ENCODE results near the gene NAMPT. TPM values are rescaled to one million over a fixed set of nuclear protein-coding genes. Genes with fewer than 3 reads are reported as not detected.
"Not testable (repeated sequence)": the region's sequence is repeated elsewhere in the genome, so short reads cannot be mapped to it uniquely, and the experiment has no call there.

The NAMPT gene
- polyA plus RNA-seq, 12 donors: 19.5 to 64.2 (median 25.8) TPM; not detected in 1

DNA sequence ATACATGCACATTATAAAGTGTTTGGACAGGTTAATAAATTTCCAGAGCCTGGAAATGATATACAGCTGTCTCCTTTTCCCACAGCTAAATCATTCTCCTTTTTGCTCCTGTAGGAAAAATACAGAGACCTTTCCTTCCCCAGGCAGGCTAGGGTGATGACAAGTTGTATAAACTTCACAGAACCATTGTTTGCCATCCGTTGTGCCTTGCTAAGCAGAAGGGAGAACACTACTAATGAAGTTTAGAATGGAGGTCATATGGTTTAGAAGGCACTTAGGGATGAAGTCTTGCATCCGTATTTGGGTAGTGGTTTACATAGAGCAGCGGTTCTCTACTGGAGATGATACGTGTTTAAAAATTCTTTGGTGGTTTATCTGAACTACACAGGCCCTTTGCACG, 46.0 kb downstream of the NAMPT start:
- no peak for DNase-seq

- DNase-seq: no peak
Observed at GRCh38 chr7:106236065-106236464, 48.7 kb downstream of the NAMPT start.

DNA sequence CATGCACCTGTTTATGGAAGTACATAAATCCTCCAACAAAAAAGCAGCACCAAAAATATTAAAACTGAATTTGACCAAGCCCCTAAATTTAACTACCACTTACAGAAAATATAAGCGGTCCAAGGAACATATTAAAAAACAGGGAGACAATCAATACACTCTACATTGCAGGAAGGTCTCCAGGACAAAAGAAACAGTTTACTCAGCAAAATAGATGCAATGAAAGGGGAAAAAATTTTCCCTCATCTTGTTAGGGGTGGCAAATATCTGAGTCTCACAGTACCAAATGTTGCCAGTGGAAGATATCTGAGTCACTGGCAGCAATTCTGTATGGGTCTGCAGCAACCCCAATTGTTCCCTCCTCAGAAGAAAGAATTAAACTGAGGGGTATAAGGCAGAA, 50.4 kb downstream of the NAMPT start:
- no peak for DNase-seq

DNA sequence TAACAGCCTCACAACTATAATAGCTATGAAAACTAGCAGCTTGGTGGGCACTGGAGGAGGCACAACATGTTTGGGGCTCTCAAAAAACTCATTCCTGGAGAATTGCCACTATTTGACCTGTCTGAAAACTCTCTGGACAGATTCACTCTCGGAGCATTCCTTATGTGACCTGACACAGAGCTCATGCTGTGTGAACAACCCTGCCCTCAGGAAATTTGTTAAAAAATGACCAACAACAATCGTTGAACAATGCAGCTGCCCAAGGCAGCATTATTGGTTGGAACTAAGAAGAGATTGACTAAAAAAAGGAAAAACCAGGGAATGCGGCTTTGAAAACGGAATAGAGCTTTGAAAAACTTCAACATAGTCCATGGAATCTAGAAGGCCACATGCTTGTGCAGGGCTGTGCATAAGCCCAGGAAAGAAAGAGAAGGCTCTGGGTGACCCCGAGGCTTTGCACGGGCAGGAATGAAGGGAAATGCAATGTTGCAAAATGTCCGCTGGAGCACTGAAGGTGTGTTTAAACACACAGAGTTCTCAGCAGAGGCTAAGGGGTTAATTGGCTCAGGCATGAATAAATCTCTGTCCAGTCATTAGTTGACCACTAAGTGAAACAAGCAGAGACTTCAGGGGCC, 52.8 kb downstream of the NAMPT start:
- no peak for DNase-seq

- DNase-seq: no peak
Observed at GRCh38 chr7:106225856-106226255, 58.9 kb downstream of the NAMPT start.

GRCh38 chr7:106224797-106225196, 60.0 kb downstream of the NAMPT start:
- DNase-seq: no peak

DNA sequence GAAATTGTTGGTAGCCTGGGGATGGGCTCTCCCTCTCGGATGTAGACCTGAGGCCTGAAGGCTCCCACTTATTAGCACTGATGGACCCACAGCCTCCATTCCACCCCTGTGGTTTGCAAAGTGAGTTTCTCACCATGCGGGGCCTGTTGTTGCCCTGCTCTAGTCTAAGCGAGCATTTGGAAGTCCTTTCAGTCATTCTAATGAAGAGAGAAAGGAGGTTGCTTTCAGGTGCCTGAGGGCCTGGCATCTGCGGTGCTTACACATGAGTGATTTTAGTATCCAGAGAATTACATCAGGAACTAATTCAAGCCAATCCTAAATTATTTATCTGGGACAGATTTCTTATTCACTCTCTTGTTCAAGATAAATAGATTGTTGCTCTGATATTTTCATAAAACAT, 61.6 kb downstream of the NAMPT start:
- DNase-seq: no peak

- no peak for DNase-seq
Observed at GRCh38 chr7:106222545-106222944, 62.2 kb downstream of the NAMPT start.

DNA sequence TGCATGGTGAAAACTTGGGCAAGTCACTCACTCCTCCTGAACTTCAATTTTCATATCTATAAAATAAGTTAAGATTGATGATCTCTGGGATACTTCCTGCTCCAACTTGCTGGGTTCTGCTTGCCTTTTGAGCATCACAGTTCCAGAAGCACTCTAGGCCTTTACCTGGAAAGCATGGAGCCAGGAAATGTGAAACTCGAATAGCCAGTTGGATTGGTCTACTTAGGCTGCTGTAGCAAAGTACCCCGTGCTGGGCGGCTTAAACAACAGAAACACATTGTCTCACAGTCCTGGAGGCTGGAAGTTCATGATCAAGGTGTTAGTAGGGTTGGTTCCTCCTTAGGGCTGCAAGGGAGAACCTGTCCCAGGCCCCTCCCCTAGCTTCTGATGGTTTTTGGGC, 64.5 kb downstream of the NAMPT start:
- no peak for DNase-seq

- DNase-seq: no peak
Observed at GRCh38 chr7:106219170-106219569, 65.6 kb downstream of the NAMPT start.

DNA sequence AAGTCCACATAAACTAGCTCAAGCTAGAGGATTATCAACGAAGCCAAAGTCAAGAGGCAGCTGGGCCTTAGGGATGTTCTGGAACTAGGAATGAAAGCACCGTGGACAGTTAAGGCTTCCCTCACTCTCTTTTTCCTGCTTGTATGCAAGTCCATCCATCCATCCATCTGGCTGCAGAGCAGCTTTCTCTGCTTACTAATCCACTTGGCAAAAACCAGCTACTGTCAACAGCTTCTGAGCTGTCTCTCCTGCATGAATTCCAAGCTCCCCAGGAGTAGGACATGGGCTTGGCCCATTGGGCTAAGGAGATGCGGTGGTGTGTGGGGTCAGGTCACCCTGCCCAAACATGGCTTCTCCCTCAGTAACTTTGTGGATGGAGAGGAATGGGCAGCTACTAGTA, 66.2 kb downstream of the NAMPT start:
- DNase-seq: no peak

- DNase-seq: no peak
Observed at GRCh38 chr7:106216923-106217542, 67.8 kb downstream of the NAMPT start.

- peak; percentile 14 for DNase-seq
Observed at GRCh38 chr7:106216517-106216922, 68.3 kb downstream of the NAMPT start.

DNA sequence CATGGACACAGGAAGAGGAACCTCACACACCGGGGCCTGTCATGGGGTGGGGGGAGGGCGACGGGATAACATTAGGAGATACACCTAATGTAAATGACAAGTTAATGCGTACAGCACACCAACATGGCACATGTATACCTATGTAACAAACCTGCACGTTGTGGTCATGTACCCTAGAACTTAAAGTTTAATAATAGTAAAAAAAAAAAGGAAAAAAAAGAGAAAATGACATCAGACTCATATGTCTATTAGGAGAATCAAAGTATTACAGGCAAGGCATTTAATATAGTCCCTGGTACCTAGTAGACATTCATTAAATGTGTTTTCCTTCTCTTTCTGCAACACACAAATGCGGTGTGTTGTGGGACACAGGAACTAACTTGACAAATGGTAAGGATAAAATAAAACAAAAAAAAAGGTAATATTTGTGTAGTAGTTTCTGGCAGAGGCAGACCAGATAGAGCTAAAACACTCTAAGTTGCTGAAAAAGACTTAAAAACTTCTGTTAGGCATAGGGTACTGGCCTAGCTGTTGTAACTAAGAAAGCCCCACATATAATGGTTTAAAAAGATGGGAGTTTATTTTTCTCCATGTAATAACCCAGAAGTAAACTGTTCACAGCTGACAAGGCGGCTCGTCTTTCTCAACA, 68.8 kb downstream of the NAMPT start:
- no peak for DNase-seq

DNA sequence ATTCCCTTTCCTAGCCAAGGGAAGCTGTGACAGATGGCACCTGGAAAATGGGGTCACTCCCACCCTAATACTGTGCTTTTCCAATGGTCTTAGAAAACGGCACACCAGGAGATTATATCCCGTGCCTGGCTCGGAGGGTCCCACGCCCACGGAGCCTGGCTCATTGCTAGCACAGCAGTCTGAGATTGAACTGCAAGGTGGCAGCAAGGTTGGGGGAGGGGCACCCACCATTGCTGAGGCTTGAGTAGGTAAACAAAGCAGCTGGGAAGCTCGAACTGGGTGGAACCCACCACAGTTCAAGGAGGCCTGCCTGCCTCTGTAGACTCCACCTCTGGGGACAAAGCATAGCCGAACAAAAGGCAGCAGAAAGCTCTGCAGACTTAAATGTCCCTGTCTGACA, 75.8 kb downstream of the NAMPT start:
- DNase-seq: not testable (repeated sequence)

DNA sequence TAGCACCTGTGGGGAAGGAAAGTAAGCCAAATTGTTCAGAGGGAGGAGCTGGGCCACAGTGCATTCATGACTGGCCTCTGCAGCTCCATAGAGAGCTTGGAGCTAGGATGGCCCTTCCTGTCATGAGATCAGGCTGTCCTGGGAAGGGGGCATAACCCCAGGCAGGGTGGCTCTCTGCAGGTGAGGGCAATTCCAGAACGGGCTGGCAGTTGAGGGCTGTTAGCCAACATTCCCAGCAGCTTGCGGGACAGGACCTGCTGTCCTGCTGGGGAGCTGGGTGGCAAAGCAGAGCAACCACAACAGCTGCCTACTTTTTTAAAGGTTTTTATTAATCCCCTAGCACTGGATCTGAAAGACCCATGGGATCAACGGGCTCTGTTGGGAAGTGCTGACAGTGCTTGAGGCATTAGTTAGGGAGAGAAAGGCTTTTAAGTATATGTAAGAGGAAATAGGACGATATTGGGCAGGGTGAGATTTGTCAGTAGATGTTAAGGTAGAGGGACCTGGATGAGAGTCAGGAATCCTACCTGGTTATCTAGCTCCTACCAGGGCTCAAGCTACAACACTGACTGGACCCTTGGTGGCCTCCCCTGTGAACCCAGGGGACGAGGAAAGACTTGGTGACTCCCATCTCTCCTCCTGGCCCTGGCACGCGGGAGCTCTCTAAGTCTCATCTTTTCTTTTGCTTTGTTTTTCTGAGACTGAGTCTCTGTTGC, 77.8 kb downstream of the NAMPT start:
- DNase-seq: no peak

- no peak for DNase-seq
Observed at GRCh38 chr7:106205621-106206222, 79.1 kb downstream of the NAMPT start.

GRCh38 chr7:106203473-106203872, 81.3 kb downstream of the NAMPT start:
- DNase-seq: no peak

DNA sequence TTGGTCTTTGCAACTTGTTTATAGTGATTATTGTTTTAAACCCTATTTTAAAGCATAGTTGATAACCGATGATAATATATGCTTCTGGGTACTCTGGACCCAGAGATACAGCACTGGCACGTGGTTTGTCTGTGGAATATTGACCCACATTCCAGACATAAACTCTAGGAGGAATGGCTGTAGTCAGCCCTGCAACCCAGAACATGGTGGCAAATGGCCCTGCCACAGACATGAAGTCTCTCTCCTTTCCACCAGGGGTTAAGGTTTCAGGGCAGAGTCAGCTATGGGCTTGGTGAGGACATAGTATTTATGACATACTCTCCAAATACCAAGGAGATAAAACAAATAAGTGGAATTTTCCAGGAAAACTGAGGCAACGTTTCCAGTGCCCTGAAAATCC, 83.6 kb downstream of the NAMPT start:
- DNase-seq: no peak

DNA sequence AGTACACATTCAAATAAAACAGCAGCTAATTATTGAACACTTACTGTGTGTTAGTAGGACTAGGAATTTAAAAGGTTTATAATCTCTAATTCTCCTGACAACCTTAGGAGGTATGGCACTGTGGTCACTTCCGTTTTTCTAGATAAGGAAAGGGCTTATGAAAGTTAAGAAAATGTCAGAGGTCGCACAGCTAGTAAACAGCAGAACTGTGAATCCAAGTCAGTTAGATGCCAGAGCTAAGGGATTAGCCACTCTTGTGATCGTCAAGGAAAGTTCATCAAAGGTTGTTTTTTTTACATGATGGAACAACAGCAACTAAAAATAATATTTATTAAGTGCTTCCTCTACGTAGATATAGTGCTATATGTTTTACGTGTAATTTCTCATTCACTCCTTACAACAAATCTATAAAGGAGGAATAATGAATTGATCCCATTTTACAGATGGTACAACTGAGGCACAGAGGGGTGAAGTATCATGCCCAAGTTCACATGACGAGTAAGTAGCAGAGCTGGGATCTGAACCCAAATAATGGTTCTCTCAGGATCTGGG, 84.9 kb downstream of the NAMPT start:
- no peak for DNase-seq

DNA sequence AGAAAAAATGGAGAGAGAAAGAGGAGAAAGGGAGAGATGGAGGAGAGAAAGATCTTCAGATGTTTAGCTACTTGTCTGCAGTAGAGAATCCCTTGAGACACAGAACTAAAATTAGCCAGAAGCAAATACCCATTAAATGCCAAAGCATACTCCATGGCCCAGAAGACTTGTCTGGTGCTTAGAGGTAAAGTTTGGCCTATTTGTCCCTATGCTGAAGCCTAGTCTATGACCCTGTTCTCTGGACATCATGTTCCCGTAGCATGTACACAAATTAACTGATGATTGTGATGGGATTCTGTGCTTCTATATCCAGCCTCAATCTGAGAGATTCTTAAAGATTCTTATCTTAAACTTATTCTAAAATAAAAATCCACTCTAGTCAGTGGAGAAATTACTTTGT, 85.8 kb downstream of the NAMPT start:
- no peak for DNase-seq
